IPS-15b (cell line): ENCODE measurements around the gene NOS3.

Source experiments
- H3K27me3 ChIP-seq: one replicate; pipeline ENCODE4 v1.6.1; 2013; ENCODE audit warnings: low read length; ENCODE audit not compliant: control insufficient read depth, insufficient read depth
- H3K36me3 ChIP-seq: one replicate; pipeline ENCODE4 v1.6.1; 2013; ENCODE audit warnings: low read length; ENCODE audit not compliant: control insufficient read depth, insufficient read depth
- H3K4me1 ChIP-seq: one replicate; pipeline ENCODE4 v1.6.1; 2013; ENCODE audit warnings: mild to moderate bottlenecking, low read length; ENCODE audit not compliant: control insufficient read depth, insufficient read depth
- H3K4me3 ChIP-seq: one replicate; pipeline ENCODE4 v1.5.1; 2013; ENCODE audit warnings: low read depth, low read length
- H3K9ac ChIP-seq: one replicate; pipeline ENCODE4 v1.6.1; 2013; ENCODE audit warnings: low read depth, mild to moderate bottlenecking, low read length
- H3K9me3 ChIP-seq: one replicate; pipeline ENCODE4 v1.6.1; 2013; ENCODE audit warnings: mild to moderate bottlenecking, low read length; ENCODE audit not compliant: control insufficient read depth, insufficient read depth

The NOS3 gene

DNA sequence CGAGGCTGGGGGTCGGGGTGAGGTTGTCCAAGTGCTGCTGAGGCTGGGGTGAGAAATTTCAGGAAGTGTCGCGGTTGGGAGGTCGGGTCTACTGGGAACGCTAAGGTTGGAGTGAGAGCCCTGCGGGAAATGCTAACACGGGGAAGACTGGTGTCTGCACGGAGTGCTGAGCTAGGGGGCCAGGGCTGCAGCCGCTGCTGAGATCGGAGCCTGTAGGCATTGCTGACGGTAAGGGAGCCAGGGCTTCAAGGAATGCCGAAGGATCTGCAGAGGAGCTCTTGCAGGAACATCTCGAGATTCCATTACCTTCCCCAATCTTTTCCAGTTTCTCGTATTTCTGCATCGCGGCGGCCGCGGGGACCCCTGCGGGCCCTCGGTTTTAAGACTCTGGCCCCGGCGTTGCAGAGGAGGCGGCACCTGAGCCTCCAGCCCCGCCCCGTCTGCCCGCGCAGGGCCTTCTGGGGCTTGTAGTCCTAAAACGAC is 66.7 kb downstream of the NOS3 start, which contains the start of gene CDK5:
CDK5 (minus strand) TSS at position 392 of the 483 bp plus-strand sequence; CDS start at position 343, 49 bp downstream.
- Histone ChIP-seq H3K9ac (no peak within 1 kb of the TSS), H3K9me3 (no peaks in the 10 kb centered on the region), H3K4me3 (peak within 1 kb of the TSS; percentile 89), H3K27me3 (peaks cover 22% of the 10 kb centered on the region), H3K4me1 (no peaks in the 10 kb centered on the region), H3K36me3 (no peaks in the 10 kb centered on the region)

- H3K27me3 ChIP-seq: peaks cover 19% of the 10 kb centered on the region
- H3K9me3 ChIP-seq: no peaks in the 10 kb centered on the region
- no peak overlapping the region for H3K9ac ChIP-seq
- no peaks in the 10 kb centered on the region for H3K36me3 ChIP-seq
- peak overlapping the region; percentile 89 for H3K4me3 ChIP-seq
- H3K4me1 ChIP-seq: no peaks in the 10 kb centered on the region
These were observed 67.4 kb downstream of the NOS3 start for GRCh38 chr7:151057989-151058780.

- peaks cover 19% of the 10 kb centered on the region for H3K27me3 ChIP-seq
- H3K4me1 ChIP-seq: peaks cover 3% of the 10 kb centered on the region
- no peaks in the 10 kb centered on the region for H3K36me3 ChIP-seq
- H3K9ac ChIP-seq: no peak overlapping the region
- peak overlapping the region; percentile 58 for H3K4me3 ChIP-seq
- no peaks in the 10 kb centered on the region for H3K9me3 ChIP-seq
These were observed 68.1 kb downstream of the NOS3 start for GRCh38 chr7:151058781-151059366.

GRCh38 chr7:151059367-151060112 is 68.7 kb downstream of the NOS3 start, which contains the start of gene SLC4A2:
TSS of gene SLC4A2 (plus strand) at chr7:151059589. CDS start at chr7:151061988, 2,399 bp downstream.
- Histone ChIP-seq H3K27me3 (peaks cover 19% of the 10 kb centered on the region), H3K4me3 (peak within 1 kb of the TSS; percentile 74), H3K9ac (peak within 1 kb of the TSS; percentile 54), H3K4me1 (peaks cover 3% of the 10 kb centered on the region), H3K36me3 (peaks cover 2% of the 10 kb centered on the region), H3K9me3 (no peaks in the 10 kb centered on the region)

DNA sequence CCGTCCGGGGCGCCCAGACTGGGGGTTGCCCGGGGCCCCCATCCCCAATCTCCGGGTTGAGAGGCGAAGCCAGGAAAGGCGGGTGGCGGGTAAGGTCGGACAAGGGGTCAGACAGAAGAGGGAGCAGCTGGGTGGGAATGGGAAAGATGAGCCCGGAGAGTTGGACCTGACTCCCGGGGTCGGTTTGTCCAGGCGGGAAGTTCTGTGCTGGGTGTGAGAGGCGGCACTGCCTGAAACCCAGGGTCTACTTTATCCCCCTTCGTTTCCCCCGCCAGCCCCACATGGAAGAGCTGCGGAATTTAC is 69.2 kb downstream of the NOS3 start:
- Histone ChIP-seq H3K9me3 (no peaks in the 10 kb centered on the region), H3K9ac (peak overlapping the region; percentile 54), H3K4me1 (peaks cover 3% of the 10 kb centered on the region), H3K4me3 (peak overlapping the region; percentile 74), H3K36me3 (peaks cover 3% of the 10 kb centered on the region), H3K27me3 (peaks cover 19% of the 10 kb centered on the region)

GRCh38 chr7:151060416-151061212 is 69.8 kb downstream of the NOS3 start:
- no peaks in the 10 kb centered on the region for H3K9me3 ChIP-seq
- H3K27me3 ChIP-seq: peaks cover 17% of the 10 kb centered on the region
- H3K4me1 ChIP-seq: peaks cover 3% of the 10 kb centered on the region
- peaks cover 7% of the 10 kb centered on the region for H3K36me3 ChIP-seq
- H3K9ac ChIP-seq: peak overlapping the region; percentile 54
- peak overlapping the region; percentile 74 for H3K4me3 ChIP-seq

GRCh38 chr7:151061213-151062110 is 70.6 kb downstream of the NOS3 start:
- peaks cover 12% of the 10 kb centered on the region for H3K27me3 ChIP-seq
- no peaks in the 10 kb centered on the region for H3K9me3 ChIP-seq
- no peak overlapping the region for H3K9ac ChIP-seq
- H3K36me3 ChIP-seq: peaks cover 12% of the 10 kb centered on the region
- H3K4me1 ChIP-seq: peaks cover 3% of the 10 kb centered on the region
- peak overlapping the region; percentile 74 for H3K4me3 ChIP-seq

- H3K4me1 ChIP-seq: peaks cover 3% of the 10 kb centered on the region
- peaks cover 7% of the 10 kb centered on the region for H3K27me3 ChIP-seq
- peaks cover 17% of the 10 kb centered on the region for H3K36me3 ChIP-seq
- H3K4me3 ChIP-seq: peak overlapping the region; percentile 40
- no peak overlapping the region for H3K9ac ChIP-seq
- H3K9me3 ChIP-seq: no peaks in the 10 kb centered on the region
These were observed 71.2 kb downstream of the NOS3 start for GRCh38 chr7:151062111-151062398.

GRCh38 chr7:151062399-151063211 is 71.8 kb downstream of the NOS3 start:
- no peaks in the 10 kb centered on the region for H3K9me3 ChIP-seq
- H3K36me3 ChIP-seq: peaks cover 18% of the 10 kb centered on the region
- peak overlapping the region; percentile 37 for H3K9ac ChIP-seq
- H3K4me3 ChIP-seq: peak overlapping the region; percentile 69
- peaks cover 6% of the 10 kb centered on the region for H3K27me3 ChIP-seq
- peaks cover 3% of the 10 kb centered on the region for H3K4me1 ChIP-seq

DNA sequence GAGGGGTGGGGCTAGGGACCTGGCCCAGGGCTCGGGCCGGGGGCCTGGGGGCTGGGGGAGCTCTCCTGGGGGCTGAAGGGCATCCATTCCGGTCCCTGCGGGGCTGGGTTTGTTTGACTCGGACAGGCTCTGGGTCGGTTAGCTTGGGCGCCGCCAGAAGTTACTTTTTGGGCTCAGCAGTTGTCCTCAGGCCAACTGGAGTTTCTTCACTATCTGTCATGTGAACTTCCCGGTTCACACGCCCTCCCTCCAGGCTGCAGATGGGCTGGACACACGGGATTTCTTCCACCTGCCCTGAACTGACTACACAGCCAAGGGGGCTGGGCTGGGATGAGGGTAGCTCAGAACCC is 72.4 kb downstream of the NOS3 start:
- H3K4me3 ChIP-seq: peak overlapping the region; percentile 42
- H3K9me3 ChIP-seq: no peaks in the 10 kb centered on the region
- H3K9ac ChIP-seq: no peak overlapping the region
- H3K4me1 ChIP-seq: peaks cover 3% of the 10 kb centered on the region
- peaks cover 22% of the 10 kb centered on the region for H3K36me3 ChIP-seq
- peaks cover 6% of the 10 kb centered on the region for H3K27me3 ChIP-seq
